Neural cell (in vitro differentiated cells): Measurements from ENCODE around the gene KCNMB2. TPM values are rescaled to one million over a fixed set of nuclear protein-coding genes. Genes with fewer than 3 reads are reported as not detected.
A peak's percentile ranks its signal among the peaks of the same experiment; 100 is the strongest.

ENCODE experiments used
- H2AFZ ChIP-seq: fragments of 200-600, 300-800 bp; sonication (generic), shearing (Covaris generic); 2 replicates; pipeline ENCODE4 v1.6.0; 2014; ENCODE audit warnings: low read depth, mild to moderate bottlenecking, antibody characterized with exemption, low read length, moderate library complexity
- H3F3A ChIP-seq: fragments of 200-600 bp; shearing (Covaris generic); 2 replicates; pipeline ENCODE4 v1.6.1; 2016; ENCODE audit warnings: mild to moderate bottlenecking, moderate library complexity, mixed read lengths, antibody characterized with exemption, low read length; ENCODE audit not compliant: insufficient read depth, poor library complexity, severe bottlenecking
- H3K27ac ChIP-seq: fragments of 200-600, 300-800 bp; sonication (generic), shearing (Covaris generic); 2 replicates; pipeline ENCODE4 v1.5.1; 2014; ENCODE audit warnings: mild to moderate bottlenecking, low read length, moderate library complexity
- H3K27me3 ChIP-seq: fragments of 300-800, 200-600 bp; sonication (generic), shearing (Covaris generic); 2 replicates; pipeline ENCODE4 v1.6.0; 2014; ENCODE audit warnings: mild to moderate bottlenecking, low read depth, low read length, moderate library complexity; ENCODE audit not compliant: insufficient read depth
- H3K36me3 ChIP-seq: fragments of 300-800, 200-600 bp; sonication (generic), shearing (Covaris generic); 2 replicates; pipeline ENCODE4 v1.5.1; 2014; ENCODE audit warnings: mild to moderate bottlenecking, antibody characterized with exemption, low read length, moderate library complexity; ENCODE audit not compliant: insufficient read depth
- H3K4me2 ChIP-seq: fragments of 300-800, 200-600 bp; sonication (generic), shearing (Covaris generic); 2 replicates; pipeline ENCODE4 v1.6.0; 2014; ENCODE audit warnings: mild to moderate bottlenecking, low read length
- H3K4me3 ChIP-seq: fragments of 300-800, 200-600 bp; sonication (generic), shearing (Covaris generic); 2 replicates; pipeline ENCODE4 v1.5.1; 2014; ENCODE audit warnings: mild to moderate bottlenecking, low read length, moderate library complexity
- H3K79me2 ChIP-seq: fragments of 200-600 bp; shearing (Covaris generic); replicated peaks from 2 replicates; pipeline ENCODE4 v1.6.0; 2014; ENCODE audit warnings: mild to moderate bottlenecking, low read length, moderate library complexity; ENCODE audit not compliant: insufficient read depth
- H3K9ac ChIP-seq: fragments of 300-800, 200-600 bp; sonication (generic), shearing (Covaris generic); 2 replicates; pipeline ENCODE4 v1.6.1; 2016; ENCODE audit warnings: mild to moderate bottlenecking, low read length, mixed read lengths
- H3K9me2 ChIP-seq: fragments of 200-600 bp; shearing (Covaris generic); 2 replicates; pipeline ENCODE4 v1.6.1; 2016; ENCODE audit warnings: mild to moderate bottlenecking, low read length, mixed read lengths; ENCODE audit not compliant: insufficient read depth
- H3K9me3 ChIP-seq: fragments of 200-600, 300-800 bp; sonication (generic), shearing (Covaris generic); 2 replicates; pipeline ENCODE4 v1.6.1; 2016; ENCODE audit warnings: mild to moderate bottlenecking, mixed run types, low read length, moderate library complexity, mixed read lengths
- H4K20me1 ChIP-seq: fragments of 200-600 bp; shearing (Covaris generic); 2 replicates; pipeline ENCODE4 v1.6.1; 2016; ENCODE audit warnings: mild to moderate bottlenecking, mixed run types; ENCODE audit not compliant: insufficient read depth
- EP300 ChIP-seq: fragments of 450-650 bp; conservative IDR thresholded peaks from 2 replicates; pipeline ENCODE4 v1.6.1; 2014; ENCODE audit warnings: antibody characterized with exemption, mild to moderate bottlenecking, moderate library complexity; ENCODE audit not compliant: poor library complexity, severe bottlenecking
- EZH2 ChIP-seq: fragments of 200-600, 300-800 bp; shearing (Covaris generic), sonication (generic); IDR thresholded peaks from 2 replicates; pipeline ENCODE4 v1.6.1; 2014; ENCODE audit warnings: antibody characterized with exemption, low read length, borderline replicate concordance, mild to moderate bottlenecking; ENCODE audit not compliant: insufficient read depth, poor library complexity, severe bottlenecking
- MXI1 ChIP-seq: fragments of 450-650 bp; conservative IDR thresholded peaks from 2 replicates; pipeline ENCODE4 v1.6.1; 2014; ENCODE audit warnings: antibody characterized with exemption, mild to moderate bottlenecking; ENCODE audit not compliant: poor library complexity, severe bottlenecking
- POLR2AphosphoS5 ChIP-seq: IDR thresholded peaks from 2 replicates; pipeline ENCODE4 v1.6.1; 2012
- RAD21 ChIP-seq: fragments of 450-650 bp; conservative IDR thresholded peaks from 2 replicates; pipeline ENCODE4 v1.6.1; 2014; ENCODE audit warnings: antibody characterized with exemption, mild to moderate bottlenecking, moderate library complexity
- SMC3 ChIP-seq: fragments of 450-650 bp; conservative IDR thresholded peaks from 2 replicates; pipeline ENCODE4 v1.6.1; 2014; ENCODE audit warnings: antibody characterized with exemption, mild to moderate bottlenecking, moderate library complexity; ENCODE audit not compliant: poor library complexity
- TAF1 ChIP-seq: IDR thresholded peaks from 2 replicates; pipeline ENCODE4 v1.6.1; 2012; ENCODE audit warnings: low read depth
- polyA plus RNA-seq: library from polyadenylated mRNA; depleted of rRNA; stranded (reverse); fragments of >200 nt; gene quantifications from 2 replicates; pipeline ENCODE4 v1.2.3, GENCODE V29; 2014
- TF ChIP-seq, protein P1 (sequence below): fragments of 450-650 bp; IDR thresholded peaks from 2 replicates; pipeline ENCODE4 v1.5.1; 2014; ENCODE audit warnings: antibody characterized with exemption, mild to moderate bottlenecking, moderate library complexity; ENCODE audit not compliant: poor library complexity, severe bottlenecking
- TF ChIP-seq, protein P2 (sequence below): IDR thresholded peaks from 2 replicates; pipeline ENCODE4 v1.6.1; 2012; ENCODE audit warnings: borderline replicate concordance

KCNMB2 gene
- polyA plus RNA-seq, 1 donor from 2014 or later: 0.93 TPM

DNA sequence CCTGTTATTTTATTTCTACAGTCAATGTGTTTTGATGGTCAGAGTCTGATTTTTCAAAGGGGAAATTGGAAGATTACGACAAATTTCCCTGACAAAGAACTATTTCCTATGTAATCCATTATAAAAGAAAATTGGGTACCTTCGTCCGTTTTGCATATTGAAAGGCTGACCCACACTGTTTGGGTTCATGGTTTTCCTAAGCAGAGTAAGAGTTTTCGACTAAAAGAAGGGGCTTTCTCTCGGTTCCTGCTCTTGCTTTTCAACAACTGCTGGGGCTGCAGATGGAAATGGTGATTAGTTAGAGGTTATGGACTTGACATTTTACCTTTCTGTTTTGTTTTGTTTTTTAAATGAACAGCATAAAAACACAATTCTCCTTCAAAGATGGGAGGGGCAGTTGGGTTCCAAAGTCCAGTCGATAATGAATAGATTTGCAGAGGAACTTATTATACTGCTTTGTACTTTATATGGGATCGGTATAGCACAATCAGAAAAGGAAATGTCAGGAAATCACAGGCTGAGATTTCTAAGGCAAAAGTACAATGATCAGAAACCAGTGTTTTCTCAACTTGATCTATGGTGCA lies 978 bp downstream of the KCNMB2 start:
- no peak for TF ChIP-seq TAF1
- H3K9ac ChIP-seq: no peak overlapping the region
- H4K20me1 ChIP-seq: no peaks in the 10 kb centered on the region
- H3K4me3 ChIP-seq: peak overlapping the region; percentile 62
- no peaks in the 10 kb centered on the region for H3K9me3 ChIP-seq
- no peak overlapping the region for H3K27ac ChIP-seq
- H2AFZ ChIP-seq: no peak overlapping the region
- H3K27me3 ChIP-seq: no peaks in the 10 kb centered on the region
- peaks cover 7% of the 10 kb centered on the region for H3F3A ChIP-seq
- H3K9me2 ChIP-seq: no peaks in the 10 kb centered on the region
- H3K36me3 ChIP-seq: no peaks in the 10 kb centered on the region
- no peak overlapping the region for H3K4me2 ChIP-seq
- no peaks in the 10 kb centered on the region for H3K79me2 ChIP-seq

DNA sequence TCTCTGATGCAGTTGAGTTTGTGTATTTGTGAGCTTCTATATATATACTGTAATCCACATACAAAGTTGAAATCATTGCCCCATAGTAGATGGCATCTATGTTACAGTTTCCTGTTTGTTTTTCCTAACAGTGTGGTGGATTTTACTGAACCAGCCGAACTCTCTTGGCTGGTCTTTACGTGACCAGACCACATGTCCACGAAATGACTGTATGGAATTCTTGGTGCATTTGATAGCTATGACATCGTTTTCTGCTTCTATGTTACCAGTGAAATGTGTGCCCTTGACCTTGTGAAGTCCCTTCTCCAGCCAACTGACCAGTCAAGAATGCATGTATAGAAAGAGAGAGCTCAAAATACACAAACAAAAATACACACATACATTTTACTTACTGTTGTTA lies 1.8 kb downstream of the KCNMB2 start:
- H3K36me3 ChIP-seq: no peaks in the 10 kb centered on the region
- H3K9me3 ChIP-seq: no peaks in the 10 kb centered on the region
- H3K27me3 ChIP-seq: no peaks in the 10 kb centered on the region
- no peak for TF ChIP-seq TAF1
- no peak for TF ChIP-seq MXI1
- no peak for TF ChIP-seq POLR2AphosphoS5
- H3K79me2 ChIP-seq: no peaks in the 10 kb centered on the region
- no peak overlapping the region for H2AFZ ChIP-seq
- no peaks in the 10 kb centered on the region for H3K9me2 ChIP-seq
- H3K4me3 ChIP-seq: no peak overlapping the region
- no peak overlapping the region for H3K27ac ChIP-seq
- H3K4me2 ChIP-seq: no peak overlapping the region
- no peaks in the 10 kb centered on the region for H4K20me1 ChIP-seq
- no peak overlapping the region for H3K9ac ChIP-seq
- H3F3A ChIP-seq: peaks cover 7% of the 10 kb centered on the region

GRCh38 chr3:178540184-178540583 lies 3.9 kb downstream of the KCNMB2 start:
- H3K27ac ChIP-seq: no peak overlapping the region
- H2AFZ ChIP-seq: no peak overlapping the region
- TF ChIP-seq MXI1 (no peak), EZH2 (no peak), RAD21 (no peak), EP300 (no peak), TAF1 (no peak), POLR2AphosphoS5 (no peak), SMC3 (no peak)
- TF ChIP-seq, protein P1, sequence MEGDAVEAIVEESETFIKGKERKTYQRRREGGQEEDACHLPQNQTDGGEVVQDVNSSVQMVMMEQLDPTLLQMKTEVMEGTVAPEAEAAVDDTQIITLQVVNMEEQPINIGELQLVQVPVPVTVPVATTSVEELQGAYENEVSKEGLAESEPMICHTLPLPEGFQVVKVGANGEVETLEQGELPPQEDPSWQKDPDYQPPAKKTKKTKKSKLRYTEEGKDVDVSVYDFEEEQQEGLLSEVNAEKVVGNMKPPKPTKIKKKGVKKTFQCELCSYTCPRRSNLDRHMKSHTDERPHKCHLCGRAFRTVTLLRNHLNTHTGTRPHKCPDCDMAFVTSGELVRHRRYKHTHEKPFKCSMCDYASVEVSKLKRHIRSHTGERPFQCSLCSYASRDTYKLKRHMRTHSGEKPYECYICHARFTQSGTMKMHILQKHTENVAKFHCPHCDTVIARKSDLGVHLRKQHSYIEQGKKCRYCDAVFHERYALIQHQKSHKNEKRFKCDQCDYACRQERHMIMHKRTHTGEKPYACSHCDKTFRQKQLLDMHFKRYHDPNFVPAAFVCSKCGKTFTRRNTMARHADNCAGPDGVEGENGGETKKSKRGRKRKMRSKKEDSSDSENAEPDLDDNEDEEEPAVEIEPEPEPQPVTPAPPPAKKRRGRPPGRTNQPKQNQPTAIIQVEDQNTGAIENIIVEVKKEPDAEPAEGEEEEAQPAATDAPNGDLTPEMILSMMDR: no peak
- TF ChIP-seq, protein P2, sequence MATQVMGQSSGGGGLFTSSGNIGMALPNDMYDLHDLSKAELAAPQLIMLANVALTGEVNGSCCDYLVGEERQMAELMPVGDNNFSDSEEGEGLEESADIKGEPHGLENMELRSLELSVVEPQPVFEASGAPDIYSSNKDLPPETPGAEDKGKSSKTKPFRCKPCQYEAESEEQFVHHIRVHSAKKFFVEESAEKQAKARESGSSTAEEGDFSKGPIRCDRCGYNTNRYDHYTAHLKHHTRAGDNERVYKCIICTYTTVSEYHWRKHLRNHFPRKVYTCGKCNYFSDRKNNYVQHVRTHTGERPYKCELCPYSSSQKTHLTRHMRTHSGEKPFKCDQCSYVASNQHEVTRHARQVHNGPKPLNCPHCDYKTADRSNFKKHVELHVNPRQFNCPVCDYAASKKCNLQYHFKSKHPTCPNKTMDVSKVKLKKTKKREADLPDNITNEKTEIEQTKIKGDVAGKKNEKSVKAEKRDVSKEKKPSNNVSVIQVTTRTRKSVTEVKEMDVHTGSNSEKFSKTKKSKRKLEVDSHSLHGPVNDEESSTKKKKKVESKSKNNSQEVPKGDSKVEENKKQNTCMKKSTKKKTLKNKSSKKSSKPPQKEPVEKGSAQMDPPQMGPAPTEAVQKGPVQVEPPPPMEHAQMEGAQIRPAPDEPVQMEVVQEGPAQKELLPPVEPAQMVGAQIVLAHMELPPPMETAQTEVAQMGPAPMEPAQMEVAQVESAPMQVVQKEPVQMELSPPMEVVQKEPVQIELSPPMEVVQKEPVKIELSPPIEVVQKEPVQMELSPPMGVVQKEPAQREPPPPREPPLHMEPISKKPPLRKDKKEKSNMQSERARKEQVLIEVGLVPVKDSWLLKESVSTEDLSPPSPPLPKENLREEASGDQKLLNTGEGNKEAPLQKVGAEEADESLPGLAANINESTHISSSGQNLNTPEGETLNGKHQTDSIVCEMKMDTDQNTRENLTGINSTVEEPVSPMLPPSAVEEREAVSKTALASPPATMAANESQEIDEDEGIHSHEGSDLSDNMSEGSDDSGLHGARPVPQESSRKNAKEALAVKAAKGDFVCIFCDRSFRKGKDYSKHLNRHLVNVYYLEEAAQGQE: no peak
- H3K79me2 ChIP-seq: no peaks in the 10 kb centered on the region
- no peaks in the 10 kb centered on the region for H4K20me1 ChIP-seq
- peaks cover 7% of the 10 kb centered on the region for H3F3A ChIP-seq
- no peak overlapping the region for H3K4me3 ChIP-seq
- no peaks in the 10 kb centered on the region for H3K36me3 ChIP-seq
- H3K27me3 ChIP-seq: no peaks in the 10 kb centered on the region
- H3K4me2 ChIP-seq: no peak overlapping the region
- no peaks in the 10 kb centered on the region for H3K9me3 ChIP-seq
- H3K9ac ChIP-seq: no peak overlapping the region
- H3K9me2 ChIP-seq: no peaks in the 10 kb centered on the region
